PC-3 (cell line): ENCODE results near the gene SYMPK. TPM values are rescaled to one million over a fixed set of nuclear protein-coding genes. Genes with fewer than 3 reads are reported as not detected.

Experiments used
- ATAC-seq: fragments of 200-7000 bp; cut with Tn5 transposase; 2 replicates; pipeline ENCODE4 v1.9.1; 2020; ENCODE audit warnings: mild to moderate bottlenecking, moderate library complexity
- BruUV-seq: library from RNA; stranded (reverse); fragments of 400-500 nt; replicated peaks from 2 replicates; lab custom pipeline; 2021; lab: Mats Ljungman, UMichigan
- CTCF ChIA-PET: fragments of 300-600 bp; sonication (Branson Sonifier 250); formaldehyde crosslinking; loops from one replicate; lab custom pipeline; 2022; ENCODE audit warnings: antibody characterized with exemption; lab: Charles Lee
- POLR2A ChIA-PET: fragments of 300-600 bp; sonication (Branson Sonifier 250); formaldehyde crosslinking; loops from one replicate; lab custom pipeline; 2022; ENCODE audit warnings: antibody characterized with exemption; ENCODE audit not compliant: unreplicated experiment; lab: Charles Lee
- DNase-seq: peaks from one replicate; pipeline ENCODE4 v3.0.0-alpha.2; 2015
- H2AFZ ChIP-seq: fragments of 300-600 bp; sonication (generic); 2 replicates; pipeline ENCODE4 v1.6.0; 2016; ENCODE audit warnings: antibody characterized with exemption, low read length
- H3F3A ChIP-seq: fragments of 300-600 bp; sonication (generic); one replicate; pipeline ENCODE4 v1.6.0; 2017; ENCODE audit warnings: antibody characterized with exemption, low read length, control low read depth, mild to moderate bottlenecking; ENCODE audit not compliant: unreplicated experiment
- H3K27ac ChIP-seq: fragments of 300-600 bp; sonication (generic); 2 replicates; pipeline ENCODE4 v1.5.1; 2016; ENCODE audit warnings: mild to moderate bottlenecking, low read length
- H3K27me3 ChIP-seq: fragments of 300-600 bp; sonication (generic); 2 replicates; pipeline ENCODE4 v1.6.1; 2016; ENCODE audit warnings: low read length, mixed read lengths
- H3K36me3 ChIP-seq: fragments of 300-600 bp; sonication (generic); 2 replicates; pipeline ENCODE4 v1.6.1; 2016; ENCODE audit warnings: low read depth, mixed run types, low read length, mixed read lengths
- H3K4me1 ChIP-seq: fragments of 300-600 bp; sonication (generic); 2 replicates; pipeline ENCODE4 v1.5.1; 2016; ENCODE audit warnings: low read length; ENCODE audit not compliant: insufficient read depth
- H3K4me2 ChIP-seq: fragments of 300-600 bp; sonication (generic); 2 replicates; pipeline ENCODE4 v1.6.0; 2016; ENCODE audit warnings: low read length
- H3K4me3 ChIP-seq: fragments of 300-600 bp; sonication (generic); 2 replicates; pipeline ENCODE4 v1.5.1; 2016; ENCODE audit warnings: mild to moderate bottlenecking, low read length, mixed read lengths
- H3K79me2 ChIP-seq: fragments of 300-600 bp; sonication (generic); 2 replicates; pipeline ENCODE4 v1.6.1; 2017; ENCODE audit warnings: low read length, mixed read lengths
- H3K9ac ChIP-seq: fragments of 300-600 bp; sonication (generic); 2 replicates; pipeline ENCODE4 v1.6.0; 2016; ENCODE audit warnings: mild to moderate bottlenecking, low read length
- H3K9me2 ChIP-seq: fragments of 300-600 bp; sonication (generic); replicated peaks from 2 replicates; pipeline ENCODE4 v1.6.1; 2016; ENCODE audit warnings: mixed run types, low read length, mixed read lengths
- H3K9me3 ChIP-seq: fragments of 300-600 bp; sonication (generic); 2 replicates; pipeline ENCODE4 v1.6.1; 2016; ENCODE audit warnings: low read length, mixed read lengths
- H4K20me1 ChIP-seq: fragments of 300-600 bp; sonication (generic); 2 replicates; pipeline ENCODE4 v1.6.1; 2016; ENCODE audit warnings: low read length, mixed read lengths
- CTCF ChIP-seq: fragments of 300-600 bp; sonication (generic); conservative IDR thresholded peaks from 2 replicates; pipeline ENCODE4 v1.5.1; 2017; ENCODE audit warnings: antibody characterized with exemption, low read depth, mild to moderate bottlenecking, low read length
- EZH2 ChIP-seq: fragments of 300-600 bp; sonication (generic); IDR thresholded peaks from one replicate; pipeline ENCODE4 v1.6.1; 2017; ENCODE audit warnings: antibody characterized with exemption, mild to moderate bottlenecking, low read length; ENCODE audit not compliant: unreplicated experiment
- EZH2phosphoT487 ChIP-seq: fragments of 300-600 bp; sonication (generic); IDR thresholded peaks from 2 replicates; pipeline ENCODE4 v1.6.1; 2018; ENCODE audit warnings: mild to moderate bottlenecking, antibody characterized with exemption, low read length, borderline replicate concordance
- intact Hi-C: fragments of 100-400 bp; cut with micrococcal nuclease; formaldehyde crosslinking; loops from 2 replicates; pipeline ENCODE4 v1.9.0; 2023
- total RNA-seq: library from RNA; depleted of rRNA; stranded (reverse); fragments of >200 nt; gene quantifications from 2 replicates; pipeline ENCODE4 v1.2.3, GENCODE V29; 2014

SYMPK gene
- total RNA-seq, 1 experiment from 2014 or later, result 36.6 TPM

GRCh38 chr19:45824531-45825262 is 38.2 kb downstream of the SYMPK start:
- H3K4me2 ChIP-seq, result no peak overlapping the region
- H3K27me3 ChIP-seq, result no peaks in the 10 kb centered on the region
- H3K9me2 ChIP-seq, result no peaks in the 10 kb centered on the region
- H3K79me2 ChIP-seq, result no peaks in the 10 kb centered on the region
- no peak overlapping the region for H3K9ac ChIP-seq
- H4K20me1 ChIP-seq, result no peaks in the 10 kb centered on the region
- TF ChIP-seq EZH2phosphoT487 (no peak), EZH2 (no peak), CTCF (no peak)
- ChIA-PET CTCF (no interaction called here), POLR2A (interaction anchor here (0.6 kb wide), 1 partner anchor 94 kb away, joined by 22 read pairs; the partner anchor contains the start of gene FBXO46)
- H3K9me3 ChIP-seq, result no peaks in the 10 kb centered on the region
- H2AFZ ChIP-seq, result no peak overlapping the region
- peaks cover 3% of the 10 kb centered on the region for H3K36me3 ChIP-seq
- intact Hi-C loops, result no loop called here
- no TSS peak for BruUV-seq
- no peak for ATAC-seq
- H3K27ac ChIP-seq, result no peak overlapping the region
- no peaks in the 10 kb centered on the region for H3K4me1 ChIP-seq
- H3F3A ChIP-seq, result no peaks in the 10 kb centered on the region
- no peak for DNase-seq
- no peak overlapping the region for H3K4me3 ChIP-seq

- no peaks in the 10 kb centered on the region for H3K9me2 ChIP-seq
- no peaks in the 10 kb centered on the region for H3F3A ChIP-seq
- TF ChIP-seq EZH2 (no peak), EZH2phosphoT487 (no peak), CTCF (no peak)
- H2AFZ ChIP-seq, result no peak overlapping the region
- no peaks in the 10 kb centered on the region for H3K4me1 ChIP-seq
- POLR2A ChIA-PET, result no interaction called here
- H3K36me3 ChIP-seq, result no peaks in the 10 kb centered on the region; the same call in 1 of the 2 replicates
- no peak for DNase-seq
- H3K27ac ChIP-seq, result no peak overlapping the region
- CTCF ChIA-PET, result no interaction called here
- H3K9me3 ChIP-seq, result no peaks in the 10 kb centered on the region
- intact Hi-C loops, result no loop called here
- no peak for ATAC-seq
- H4K20me1 ChIP-seq, result no peaks in the 10 kb centered on the region
- no TSS peak for BruUV-seq
- no peak overlapping the region for H3K9ac ChIP-seq
- H3K4me2 ChIP-seq, result no peak overlapping the region
- no peak overlapping the region for H3K4me3 ChIP-seq
- H3K27me3 ChIP-seq, result no peaks in the 10 kb centered on the region
- H3K79me2 ChIP-seq, result no peaks in the 10 kb centered on the region
Observed at GRCh38 chr19:45824041-45824471, 38.9 kb downstream of the SYMPK start.

- ChIA-PET CTCF (no interaction called here), POLR2A (no interaction called here)
- H3K79me2 ChIP-seq, result no peaks in the 10 kb centered on the region
- BruUV-seq, result no TSS peak
- no peaks in the 10 kb centered on the region for H3K9me2 ChIP-seq
- no peak overlapping the region for H3K4me3 ChIP-seq
- no peaks in the 10 kb centered on the region for H3K9me3 ChIP-seq
- no peak for TF ChIP-seq CTCF
- TF ChIP-seq EZH2, result no peak
- TF ChIP-seq EZH2phosphoT487, result no peak
- H3F3A ChIP-seq, result no peaks in the 10 kb centered on the region
- no peak for DNase-seq
- H3K4me1 ChIP-seq, result no peaks in the 10 kb centered on the region
- no peak overlapping the region for H3K9ac ChIP-seq
- no peaks in the 10 kb centered on the region for H4K20me1 ChIP-seq
- H2AFZ ChIP-seq, result no peak overlapping the region
- no peak for ATAC-seq
- intact Hi-C loops, result no loop called here
- no peak overlapping the region for H3K4me2 ChIP-seq
- no peak overlapping the region for H3K27ac ChIP-seq
- no peaks in the 10 kb centered on the region for H3K27me3 ChIP-seq
- H3K36me3 ChIP-seq, result no peaks in the 10 kb centered on the region; the same call in 1 of the 2 replicates
Observed at GRCh38 chr19:45823182-45823581, 39.8 kb downstream of the SYMPK start.
